Measurements from ENCODE around the gene UBP1.
"Not testable (repeated sequence)": the region's sequence is repeated elsewhere in the genome, so short reads cannot be mapped to it uniquely, and the experiment has no call there.

UBP1 gene

GRCh38 chr3:33437556-33438283 is 2.5 kb downstream of the UBP1 start:
- Histone ChIP-seq H3K36me3 (ENCODE audit: control insufficient read depth, insufficient read depth, low read length) (no peaks in the 10 kb centered on the region), H3K9me3 (ENCODE audit: control insufficient read depth, low read length) (no peaks in the 10 kb centered on the region), H3K4me1 (ENCODE audit: control insufficient read depth, insufficient read depth, low read length, poor library complexity, severe bottlenecking) (peaks cover 16% of the 10 kb centered on the region), H3K4me3 (ENCODE audit: insufficient read depth, low read depth, low read length, poor library complexity, severe bottlenecking) (peak overlapping the region; percentile 96), H3K27me3 (replicated peaks; ENCODE audit: control insufficient read depth, insufficient read depth, low read length, poor library complexity, severe bottlenecking) (no peaks in the 10 kb centered on the region), H3K27ac (ENCODE audit: insufficient read depth, low read length, poor library complexity, severe bottlenecking) (peak overlapping the region; percentile 98)
- no peak for DNase-seq

- DNase-seq, result no peak
- Histone ChIP-seq H3K4me1 (ENCODE audit: control insufficient read depth, insufficient read depth, low read length, poor library complexity, severe bottlenecking) (peaks cover 27% of the 10 kb centered on the region), H3K4me3 (ENCODE audit: insufficient read depth, low read depth, low read length, poor library complexity, severe bottlenecking) (no peak overlapping the region), H3K27me3 (replicated peaks; ENCODE audit: control insufficient read depth, insufficient read depth, low read length, poor library complexity, severe bottlenecking) (no peaks in the 10 kb centered on the region), H3K36me3 (ENCODE audit: control insufficient read depth, insufficient read depth, low read length) (no peaks in the 10 kb centered on the region), H3K27ac (ENCODE audit: insufficient read depth, low read length, poor library complexity, severe bottlenecking) (no peak overlapping the region), H3K9me3 (ENCODE audit: control insufficient read depth, low read length) (no peaks in the 10 kb centered on the region)
These were observed 6.4 kb downstream of the UBP1 start for GRCh38 chr3:33433843-33434242.

- Histone ChIP-seq H3K4me3 (ENCODE audit: insufficient read depth, low read depth, low read length, poor library complexity, severe bottlenecking) (no peak overlapping the region), H3K4me1 (ENCODE audit: control insufficient read depth, insufficient read depth, low read length, poor library complexity, severe bottlenecking) (peaks cover 14% of the 10 kb centered on the region), H3K27ac (ENCODE audit: insufficient read depth, low read length, poor library complexity, severe bottlenecking) (no peak overlapping the region)
These were observed 9.6 kb downstream of the UBP1 start for GRCh38 chr3:33430571-33430970.

GRCh38 chr3:33430061-33430460 is 10.1 kb downstream of the UBP1 start:
- H3K9me3 ChIP-seq (ENCODE audit: control insufficient read depth, low read length), result no peaks in the 10 kb centered on the region
- DNase-seq, result no peak
- H3K4me1 ChIP-seq (ENCODE audit: control insufficient read depth, insufficient read depth, low read length, poor library complexity, severe bottlenecking), result peaks cover 11% of the 10 kb centered on the region
- no peaks in the 10 kb centered on the region for H3K27me3 ChIP-seq (replicated peaks; ENCODE audit: control insufficient read depth, insufficient read depth, low read length, poor library complexity, severe bottlenecking)
- peaks cover 5% of the 10 kb centered on the region for H3K36me3 ChIP-seq (ENCODE audit: control insufficient read depth, insufficient read depth, low read length)
- no peak overlapping the region for H3K27ac ChIP-seq (ENCODE audit: insufficient read depth, low read length, poor library complexity, severe bottlenecking)
- no peak overlapping the region for H3K4me3 ChIP-seq (ENCODE audit: insufficient read depth, low read depth, low read length, poor library complexity, severe bottlenecking)

More at GRCh38 chr3:33430571-33430970, 9.6 kb downstream of the UBP1 start:
- Histone ChIP-seq H3K36me3 (ENCODE audit: control insufficient read depth, insufficient read depth, low read length) (peaks cover under 1% of the 10 kb centered on the region), H3K27me3 (replicated peaks; ENCODE audit: control insufficient read depth, insufficient read depth, low read length, poor library complexity, severe bottlenecking) (no peaks in the 10 kb centered on the region), H3K9me3 (ENCODE audit: control insufficient read depth, low read length) (no peaks in the 10 kb centered on the region)
- DNase-seq, result no peak

- not testable (repeated sequence) for H3K4me3 ChIP-seq (ENCODE audit: insufficient read depth, low read depth, low read length, poor library complexity, severe bottlenecking); DNase-seq; H3K9me3 ChIP-seq (ENCODE audit: control insufficient read depth, low read length); H3K27me3 ChIP-seq (replicated peaks; ENCODE audit: control insufficient read depth, insufficient read depth, low read length, poor library complexity, severe bottlenecking); H3K27ac ChIP-seq (ENCODE audit: insufficient read depth, low read length, poor library complexity, severe bottlenecking)
- H3K36me3 ChIP-seq (ENCODE audit: control insufficient read depth, insufficient read depth, low read length), result peaks cover 11% of the 10 kb centered on the region
- peaks cover 11% of the 10 kb centered on the region for H3K4me1 ChIP-seq (ENCODE audit: control insufficient read depth, insufficient read depth, low read length, poor library complexity, severe bottlenecking)
These were observed 10.9 kb downstream of the UBP1 start for GRCh38 chr3:33429306-33429705.

- no peaks in the 10 kb centered on the region for H3K9me3 ChIP-seq (ENCODE audit: control insufficient read depth, low read length)
- no peak for DNase-seq
- H3K4me1 ChIP-seq (ENCODE audit: control insufficient read depth, insufficient read depth, low read length, poor library complexity, severe bottlenecking), result peaks cover 11% of the 10 kb centered on the region
- H3K27me3 ChIP-seq (replicated peaks; ENCODE audit: control insufficient read depth, insufficient read depth, low read length, poor library complexity, severe bottlenecking), result no peaks in the 10 kb centered on the region
- H3K27ac ChIP-seq (ENCODE audit: insufficient read depth, low read length, poor library complexity, severe bottlenecking), result no peak overlapping the region
- H3K36me3 ChIP-seq (ENCODE audit: control insufficient read depth, insufficient read depth, low read length), result peaks cover 17% of the 10 kb centered on the region
- H3K4me3 ChIP-seq (ENCODE audit: insufficient read depth, low read depth, low read length, poor library complexity, severe bottlenecking), result no peak overlapping the region
These were observed 11.5 kb downstream of the UBP1 start for GRCh38 chr3:33428734-33429133.

- Histone ChIP-seq H3K9me3 (ENCODE audit: control insufficient read depth, low read length) (no peaks in the 10 kb centered on the region), H3K27me3 (replicated peaks; ENCODE audit: control insufficient read depth, insufficient read depth, low read length, poor library complexity, severe bottlenecking) (no peaks in the 10 kb centered on the region), H3K36me3 (ENCODE audit: control insufficient read depth, insufficient read depth, low read length) (peaks cover 24% of the 10 kb centered on the region), H3K4me3 (ENCODE audit: insufficient read depth, low read depth, low read length, poor library complexity, severe bottlenecking) (no peak overlapping the region), H3K27ac (ENCODE audit: insufficient read depth, low read length, poor library complexity, severe bottlenecking) (no peak overlapping the region), H3K4me1 (ENCODE audit: control insufficient read depth, insufficient read depth, low read length, poor library complexity, severe bottlenecking) (peaks cover 11% of the 10 kb centered on the region)
- no peak for DNase-seq
These were observed 13.4 kb downstream of the UBP1 start for GRCh38 chr3:33426630-33427317.

GRCh38 chr3:33426068-33426467 is 14.1 kb downstream of the UBP1 start:
- no peaks in the 10 kb centered on the region for H3K9me3 ChIP-seq (ENCODE audit: control insufficient read depth, low read length)
- DNase-seq, result no peak
- peaks cover 11% of the 10 kb centered on the region for H3K4me1 ChIP-seq (ENCODE audit: control insufficient read depth, insufficient read depth, low read length, poor library complexity, severe bottlenecking)
- H3K27me3 ChIP-seq (replicated peaks; ENCODE audit: control insufficient read depth, insufficient read depth, low read length, poor library complexity, severe bottlenecking), result no peaks in the 10 kb centered on the region
- H3K36me3 ChIP-seq (ENCODE audit: control insufficient read depth, insufficient read depth, low read length), result peaks cover 27% of the 10 kb centered on the region
- no peak overlapping the region for H3K27ac ChIP-seq (ENCODE audit: insufficient read depth, low read length, poor library complexity, severe bottlenecking)
- H3K4me3 ChIP-seq (ENCODE audit: insufficient read depth, low read depth, low read length, poor library complexity, severe bottlenecking), result no peak overlapping the region

GRCh38 chr3:33425453-33425852 is 14.8 kb downstream of the UBP1 start:
- no peaks in the 10 kb centered on the region for H3K27me3 ChIP-seq (replicated peaks; ENCODE audit: control insufficient read depth, insufficient read depth, low read length, poor library complexity, severe bottlenecking)
- no peaks in the 10 kb centered on the region for H3K9me3 ChIP-seq (ENCODE audit: control insufficient read depth, low read length)
- peaks cover 29% of the 10 kb centered on the region for H3K36me3 ChIP-seq (ENCODE audit: control insufficient read depth, insufficient read depth, low read length)
- no peak for DNase-seq
- H3K4me3 ChIP-seq (ENCODE audit: insufficient read depth, low read depth, low read length, poor library complexity, severe bottlenecking), result no peak overlapping the region
- H3K27ac ChIP-seq (ENCODE audit: insufficient read depth, low read length, poor library complexity, severe bottlenecking), result no peak overlapping the region
- peaks cover 11% of the 10 kb centered on the region for H3K4me1 ChIP-seq (ENCODE audit: control insufficient read depth, insufficient read depth, low read length, poor library complexity, severe bottlenecking)
